HepG2 (cell line): ENCODE results near the gene FBXO44. TPM values are rescaled to one million over a fixed set of nuclear protein-coding genes. Genes with fewer than 3 reads are reported as not detected.

Experiments
- ATAC-seq: fragments of 200-7000 bp; cut with Tn5 transposase; 3 replicates; pipeline ENCODE4 v1.9.1; 2020; ENCODE audit warnings: mild to moderate bottlenecking, moderate library complexity
- BruUV-seq: library from RNA; stranded (reverse); fragments of 400-500 nt; replicated peaks from 2 replicates; lab custom pipeline; 2021; lab: Mats Ljungman, UMichigan
- CTCF ChIA-PET: fragments of 300-600 bp; formaldehyde crosslinking; extraction: SDS; loops from one replicate; lab custom pipeline; 2021; ENCODE audit warnings: low total read pairs, inconsistent platforms, low intra/inter-chr PET ratio; lab: Yijun Ruan, JAX
- POLR2A ChIA-PET: fragments of 350-600 bp; sonication (Branson Sonifier 250); formaldehyde crosslinking; loops from one replicate; lab custom pipeline; 2020; ENCODE audit warnings: antibody characterized with exemption, inconsistent platforms; lab: Yijun Ruan, JAX
- DNase-seq: peaks from one replicate; pipeline ENCODE4 v3.0.0-alpha.2; 2015; ENCODE audit warnings: low spot score
- FAIRE-seq: peaks from 3 replicates; lab custom pipeline; 2011; peaks lifted over from hg19 to GRCh38; lab: Jason Lieb, UNC
- H2AFZ ChIP-seq: one replicate; pipeline ENCODE4 v1.6.1; 2011; ENCODE audit warnings: low read length, inconsistent platforms
- H3K27ac ChIP-seq: fragments of 300-600 bp; 3 replicates; pipeline ENCODE4 v1.8.0; 2011; ENCODE audit warnings: mixed run types, mild to moderate bottlenecking, mixed read lengths, low read length, inconsistent platforms; ENCODE audit not compliant: insufficient read depth; ENCODE audit errors: extremely low read length
- H3K27me3 ChIP-seq, 2 experiments: fragments of 200-600 bp in 1 of 2; 2 replicates in 1 of 2; 3 replicates in 1 of 2; pipeline versions ENCODE4 v1.6.0 to v1.8.0; 2011; ENCODE audit warnings: low read length in 2 of 2, mild to moderate bottlenecking in 2 of 2, moderate library complexity in 2 of 2, inconsistent platforms in 1 of 2; ENCODE audit not compliant: insufficient read depth in 2 of 2, control insufficient read depth in 1 of 2
- H3K36me3 ChIP-seq, 2 experiments: fragments of 200-600 bp in 1 of 2; replicated peaks in 1 of 2; 2 replicates in 1 of 2; 3 replicates in 1 of 2; pipeline versions ENCODE4 v1.5.1 to v1.8.0; 2011; ENCODE audit warnings: low read length in 2 of 2, inconsistent platforms in 1 of 2; ENCODE audit not compliant: insufficient read depth in 2 of 2, control insufficient read depth in 1 of 2
- H3K4me1 ChIP-seq: 2 replicates; pipeline ENCODE4 v1.5.1; 2012; ENCODE audit warnings: low read length, inconsistent platforms; ENCODE audit not compliant: insufficient read depth
- H3K4me2 ChIP-seq: 2 replicates; pipeline ENCODE4 v1.6.0; 2011; ENCODE audit warnings: low read depth, low read length, inconsistent platforms
- H3K4me3 ChIP-seq, 3 experiments: fragments of 200-600 bp in 1 of 3; sonication (generic), shearing (Covaris generic) in 1 of 3; replicated peaks in 1 of 3; 2 replicates each; pipeline ENCODE4 v1.5.1; 2011 to 2016; ENCODE audit warnings: low read length in 3 of 3, inconsistent platforms in 2 of 3, low read depth in 2 of 3, mild to moderate bottlenecking in 2 of 3, control low read depth in 1 of 3, mixed read lengths in 1 of 3; ENCODE audit not compliant: insufficient read depth in 1 of 3
- H3K79me2 ChIP-seq: one replicate; pipeline ENCODE4 v1.6.1; 2011; ENCODE audit warnings: low read length, inconsistent platforms; ENCODE audit not compliant: insufficient read depth
- H3K9ac ChIP-seq: 2 replicates; pipeline ENCODE4 v1.6.0; 2011; ENCODE audit warnings: mild to moderate bottlenecking, low read depth, low read length, inconsistent platforms; ENCODE audit not compliant: insufficient read depth
- H3K9me3 ChIP-seq: 2 replicates; pipeline ENCODE4 v1.5.1; 2012; ENCODE audit warnings: mild to moderate bottlenecking, low read length
- H4K20me1 ChIP-seq: 2 replicates; pipeline ENCODE4 v1.6.0; 2011; ENCODE audit warnings: inconsistent platforms, mild to moderate bottlenecking, low read length, moderate library complexity; ENCODE audit not compliant: insufficient read depth
- DPF2 ChIP-seq: sonication (generic); formaldehyde crosslinking; IDR thresholded peaks from 2 replicates; pipeline ENCODE4 v1.4.0; 2020; ENCODE audit warnings: mild to moderate bottlenecking, low read depth, missing genetic modification reagents, borderline replicate concordance
- GMEB1 ChIP-seq: sonication (generic); formaldehyde crosslinking; IDR thresholded peaks from 2 replicates; pipeline ENCODE4 v1.5.1; 2020; ENCODE audit warnings: missing genetic modification reagents, mild to moderate bottlenecking, borderline replicate concordance
- HNF4G ChIP-seq, 2 experiments: sonication (generic) in 1 of 2; formaldehyde crosslinking in 1 of 2; IDR thresholded peaks; 2 replicates each; pipeline versions ENCODE4 v1.4.0 to v1.6.1; 2011 to 2020; ENCODE audit warnings: borderline replicate concordance in 2 of 2, low read depth in 2 of 2, mild to moderate bottlenecking in 2 of 2, low read length in 1 of 2, missing genetic modification reagents in 1 of 2, moderate library complexity in 1 of 2
- KDM5B ChIP-seq: sonication (generic); formaldehyde crosslinking; IDR thresholded peaks from 2 replicates; pipeline ENCODE4 v1.4.0; 2020; ENCODE audit warnings: missing genetic modification reagents, mild to moderate bottlenecking, borderline replicate concordance
- NCOR1 ChIP-seq: fragments of 200-600 bp; sonication (generic); IDR thresholded peaks from 2 replicates; pipeline ENCODE4 v1.7.0; 2017; ENCODE audit warnings: antibody characterized with exemption, low read length, borderline replicate concordance
- SIX1 ChIP-seq: sonication (generic); formaldehyde crosslinking; IDR thresholded peaks from 2 replicates; pipeline ENCODE4 v1.4.0; 2020; ENCODE audit warnings: missing genetic modification reagents, borderline replicate concordance
- SNRNP70 ChIP-seq: fragments of 200-400 bp; formaldehyde crosslinking; IDR thresholded peaks from 2 replicates; pipeline ENCODE4 v1.6.1; 2017; ENCODE audit warnings: mild to moderate bottlenecking, low read depth, low read length, moderate library complexity
- SOX5 ChIP-seq: IDR thresholded peaks from 2 replicates; pipeline ENCODE4 v1.6.1; 2016; ENCODE audit warnings: borderline replicate concordance
- WIZ ChIP-seq: sonication (generic); formaldehyde crosslinking; IDR thresholded peaks from 2 replicates; pipeline ENCODE4 v1.5.1; 2020; ENCODE audit warnings: mild to moderate bottlenecking, missing genetic modification reagents
- YY1 ChIP-seq: IDR thresholded peaks from 2 replicates; pipeline ENCODE4 v1.6.1; 2011; ENCODE audit warnings: low read length, low read depth, moderate library complexity, mild to moderate bottlenecking; ENCODE audit not compliant: insufficient read depth, insufficient replicate concordance
- ZBTB43 ChIP-seq: sonication (generic); formaldehyde crosslinking; conservative IDR thresholded peaks from 2 replicates; pipeline ENCODE4 v1.4.0; 2020; ENCODE audit warnings: missing genetic modification reagents
- ZNF441 ChIP-seq: sonication (generic); formaldehyde crosslinking; IDR thresholded peaks from 2 replicates; pipeline ENCODE4 v1.7.0; 2021; ENCODE audit warnings: missing genetic modification reagents, borderline replicate concordance
- whole genome bisulfite sequencing: methylation state at CpG from one replicate; pipeline ENCODE4 v1.1.6; 2017; ENCODE audit warnings: low lambda C conversion rate; 5-methylcytosine and 5-hydroxymethylcytosine counted together
- in situ Hi-C: cut with HindIII; loops from 2 replicates; pipeline ENCODE4 v1.10.0; 2017; ENCODE audit warnings: low pct_unique_long_range_greater_than_20kb; ENCODE audit not compliant: extremely low pct_ligation_motif_present
- intact Hi-C: fragments of 100-400 bp; cut with micrococcal nuclease; formaldehyde crosslinking; loops from one replicate; pipeline ENCODE4 v1.10.0; 2022; ENCODE audit not compliant: unreplicated experiment
- polyA plus RNA-seq, 8 experiments: library from polyadenylated mRNA; depleted of rRNA in 3 of 8; stranded (reverse) in 7 of 8; unstranded in 1 of 8; fragments of >200 nt; fragmentation: Illumina TruSeq in 4 of 8; extraction: Trizol in 4 of 8; gene quantifications; 2 replicates each; pipeline versions ENCODE4 v1.2.1 to v1.2.3, GENCODE V29; 2011 to 2016; ENCODE audit warnings: low read depth in 4 of 8, missing spikeins in 1 of 8, mixed read lengths in 1 of 8; ENCODE audit not compliant: insufficient read depth in 1 of 8
- total RNA-seq, 5 experiments: library from RNA; depleted of rRNA; stranded (reverse); fragments of >200 nt; fragmentation: Illumina TruSeq; extraction: Trizol; gene quantifications; 2 replicates each; pipeline ENCODE4 v1.2.3, GENCODE V29; 2016; ENCODE audit warnings: low read depth in 1 of 5
- TF ChIP-seq, protein P1 (sequence below): sonication (generic); formaldehyde crosslinking; IDR thresholded peaks from 2 replicates; pipeline ENCODE4 v1.8.0; 2022; ENCODE audit warnings: mild to moderate bottlenecking, missing genetic modification reagents, moderate library complexity
- TF ChIP-seq, protein P2 (sequence below): sonication (generic); formaldehyde crosslinking; IDR thresholded peaks from 2 replicates; pipeline ENCODE4 v1.9.0; 2021; ENCODE audit warnings: missing genetic modification reagents, mild to moderate bottlenecking, borderline replicate concordance

Gene FBXO44
- total and polyA plus RNA-seq, 2 of the 13 experiments (the other 11 are each of a cell fraction or from before 2014, with no cell fraction given) = 22.4 to 27.9 TPM

- in situ Hi-C loops = no loop called here
Measured at GRCh38 chr1:11704691-11705475, 50.2 kb downstream of the FBXO44 start.

More at GRCh38 chr1:11704691-11705475, 50.2 kb downstream of the FBXO44 start:
- Histone ChIP-seq H3K36me3 (no peaks in the 10 kb centered on the region), H3K27me3 (peaks cover 18 to 65% of the 10 kb centered on the region in 2 experiments), H3K9ac (no peak overlapping the region), H3K4me2 (no peak overlapping the region), H3K4me1 (peaks cover 13% of the 10 kb centered on the region), H3K4me3 (no peak overlapping the region), H3K79me2 (no peaks in the 10 kb centered on the region), H3K27ac (no peak overlapping the region), H2AFZ (no peak overlapping the region), H3K9me3 (no peaks in the 10 kb centered on the region), H4K20me1 (no peaks in the 10 kb centered on the region)
- CTCF ChIA-PET = no interaction called here
- ATAC-seq (no peak), DNase-seq (no peak), FAIRE-seq (no peak)
- TF ChIP-seq ZNF441 (no peak), WIZ (CRISPR knock-in tag) (no peak), YY1 (no peak), SOX5 (CRISPR knock-in tag) (no peak), DPF2 (no peak), GMEB1 (CRISPR knock-in tag) (no peak), NCOR1 (no peak), KDM5B (no peak), SNRNP70 (no peak), HNF4G (IDR thresholded peaks at IDR 0.05; ENCODE audit: borderline replicate concordance, low read depth, low read length) (no peak), HNF4G (CRISPR knock-in tag; IDR thresholded peaks at IDR 0.05; ENCODE audit: borderline replicate concordance, low read depth) (no peak), ZBTB43 (CRISPR knock-in tag) (no peak), SIX1 (CRISPR knock-in tag) (no peak)
- TF ChIP-seq, protein P1, sequence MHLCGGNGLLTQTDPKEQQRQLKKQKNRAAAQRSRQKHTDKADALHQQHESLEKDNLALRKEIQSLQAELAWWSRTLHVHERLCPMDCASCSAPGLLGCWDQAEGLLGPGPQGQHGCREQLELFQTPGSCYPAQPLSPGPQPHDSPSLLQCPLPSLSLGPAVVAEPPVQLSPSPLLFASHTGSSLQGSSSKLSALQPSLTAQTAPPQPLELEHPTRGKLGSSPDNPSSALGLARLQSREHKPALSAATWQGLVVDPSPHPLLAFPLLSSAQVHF (CRISPR knock-in tag) = no peak
- TF ChIP-seq, protein P2, sequence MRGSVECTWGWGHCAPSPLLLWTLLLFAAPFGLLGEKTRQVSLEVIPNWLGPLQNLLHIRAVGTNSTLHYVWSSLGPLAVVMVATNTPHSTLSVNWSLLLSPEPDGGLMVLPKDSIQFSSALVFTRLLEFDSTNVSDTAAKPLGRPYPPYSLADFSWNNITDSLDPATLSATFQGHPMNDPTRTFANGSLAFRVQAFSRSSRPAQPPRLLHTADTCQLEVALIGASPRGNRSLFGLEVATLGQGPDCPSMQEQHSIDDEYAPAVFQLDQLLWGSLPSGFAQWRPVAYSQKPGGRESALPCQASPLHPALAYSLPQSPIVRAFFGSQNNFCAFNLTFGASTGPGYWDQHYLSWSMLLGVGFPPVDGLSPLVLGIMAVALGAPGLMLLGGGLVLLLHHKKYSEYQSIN = no peak
- no TSS peak for BruUV-seq
- intact Hi-C loops = no loop called here
- 37% methylated on average over 6 of the region's 22 CpGs for WGBS
- POLR2A ChIA-PET = no interaction called here
